Measurements from ENCODE around the gene TOM1. TPM values are rescaled to one million over a fixed set of nuclear protein-coding genes. Genes with fewer than 3 reads are reported as not detected.
A peak's percentile ranks its signal among the peaks of the same experiment; 100 is the strongest.

The TOM1 gene
- total and polyA plus RNA-seq, 10 donors: 19.9 to 92.1 (median 49.8) TPM

DNA sequence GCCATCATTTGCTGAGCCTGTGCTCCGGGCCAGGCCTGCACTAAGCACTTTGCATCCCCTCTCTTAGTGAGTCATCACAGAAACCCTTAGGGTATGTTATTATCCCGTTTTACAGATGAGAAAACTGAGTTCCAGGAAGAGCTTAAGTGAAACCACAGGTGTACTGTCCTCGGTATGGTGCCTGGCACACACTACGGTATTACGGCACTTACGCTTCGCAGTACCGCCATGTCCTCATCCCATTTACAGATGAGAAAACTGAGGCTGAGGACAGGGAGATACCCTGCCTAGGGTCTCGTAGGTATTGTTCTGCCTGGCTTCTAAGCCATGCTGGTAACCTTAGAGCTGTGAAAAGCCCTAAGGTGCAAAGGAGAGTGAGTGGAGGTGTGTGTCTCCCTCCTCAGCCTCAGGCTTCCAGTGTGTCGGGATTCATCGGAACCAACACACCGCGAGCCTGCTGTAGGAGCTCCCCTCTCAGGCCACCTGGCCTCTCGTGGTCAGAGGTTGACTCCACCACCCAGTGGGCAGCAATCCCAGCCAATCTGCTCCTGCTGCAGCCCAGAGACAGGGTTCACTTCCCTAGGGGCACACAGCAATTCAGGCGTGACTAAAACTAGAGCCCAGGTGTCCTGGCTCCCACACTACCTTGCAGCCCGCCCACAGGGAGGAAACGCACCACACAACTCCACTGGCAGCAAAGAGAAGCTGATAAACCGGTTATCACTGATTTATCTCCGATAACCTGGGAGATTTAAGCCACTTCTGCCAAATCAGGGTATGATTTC lies 41.6 kb downstream of the TOM1 start:
- Histone ChIP-seq H3K4me3 (no peak overlapping the region), H3K27ac (peak overlapping the region in 1 of 8 donors; percentile 7), H3K36me3 (peaks cover 0 to 100% (median 77%) of the 10 kb centered on the region in 6 donors), H3K27me3 (replicated peaks in 1 of 7) (no peaks in the 10 kb centered on the region), H3K4me1 (peaks cover 0 to 20% (median 8%) of the 10 kb centered on the region in 6 donors), H3K9me3 (no peaks in the 10 kb centered on the region)
- TF ChIP-seq, protein P1, sequence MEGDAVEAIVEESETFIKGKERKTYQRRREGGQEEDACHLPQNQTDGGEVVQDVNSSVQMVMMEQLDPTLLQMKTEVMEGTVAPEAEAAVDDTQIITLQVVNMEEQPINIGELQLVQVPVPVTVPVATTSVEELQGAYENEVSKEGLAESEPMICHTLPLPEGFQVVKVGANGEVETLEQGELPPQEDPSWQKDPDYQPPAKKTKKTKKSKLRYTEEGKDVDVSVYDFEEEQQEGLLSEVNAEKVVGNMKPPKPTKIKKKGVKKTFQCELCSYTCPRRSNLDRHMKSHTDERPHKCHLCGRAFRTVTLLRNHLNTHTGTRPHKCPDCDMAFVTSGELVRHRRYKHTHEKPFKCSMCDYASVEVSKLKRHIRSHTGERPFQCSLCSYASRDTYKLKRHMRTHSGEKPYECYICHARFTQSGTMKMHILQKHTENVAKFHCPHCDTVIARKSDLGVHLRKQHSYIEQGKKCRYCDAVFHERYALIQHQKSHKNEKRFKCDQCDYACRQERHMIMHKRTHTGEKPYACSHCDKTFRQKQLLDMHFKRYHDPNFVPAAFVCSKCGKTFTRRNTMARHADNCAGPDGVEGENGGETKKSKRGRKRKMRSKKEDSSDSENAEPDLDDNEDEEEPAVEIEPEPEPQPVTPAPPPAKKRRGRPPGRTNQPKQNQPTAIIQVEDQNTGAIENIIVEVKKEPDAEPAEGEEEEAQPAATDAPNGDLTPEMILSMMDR (IDR thresholded peaks at IDR 0.05 in 8 of 11, conservative IDR thresholded peaks at IDR 0.05 in 3 of 11): no peak
- TF ChIP-seq POLR2A (IDR thresholded peaks at IDR 0.05) (no peak), POLR2AphosphoS5 (IDR thresholded peaks at IDR 0.05) (no peak)
- 84 to 90% (median 88%) methylated on average over 16 to 19 of the region's 19 CpGs for WGBS, 5 donors
- intact Hi-C loops (cut with DNase I; ENCODE audit: low total_unique reads): no loop called here
- no peak for DNase-seq

DNA sequence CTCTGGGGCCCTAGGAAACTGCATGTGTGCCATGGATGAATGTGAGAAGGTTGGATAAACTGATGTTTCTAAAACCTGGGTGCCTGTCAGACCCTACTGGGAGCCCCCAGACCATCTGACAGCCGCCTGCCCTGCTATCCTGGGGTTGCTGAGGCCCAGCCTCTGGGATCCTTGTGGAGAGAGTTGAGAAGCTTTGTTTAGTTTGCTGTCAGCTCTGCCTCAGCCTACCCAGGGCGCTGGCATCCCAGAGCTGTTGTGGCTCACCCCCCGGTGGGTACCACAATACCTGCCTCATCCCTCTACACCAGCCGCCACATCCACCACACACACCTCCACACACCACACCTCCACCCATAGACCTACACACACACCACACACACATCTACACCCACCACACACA lies 42.7 kb downstream of the TOM1 start:
- 94 to 99% (median 97%) methylated on average over 3 to 4 of the region's 4 CpGs for WGBS, 5 donors
- H3K4me1 ChIP-seq: peaks cover 0 to 9% (median 3%) of the 10 kb centered on the region in 6 donors
- H3K9me3 ChIP-seq: no peaks in the 10 kb centered on the region
- intact Hi-C loops (cut with DNase I; ENCODE audit: low total_unique reads): no loop called here
- no peak overlapping the region for H3K4me3 ChIP-seq
- H3K27ac ChIP-seq: peak overlapping the region in 1 of 8 donors; percentile 7
- peaks cover 0 to 100% (median 73%) of the 10 kb centered on the region in 6 donors for H3K36me3 ChIP-seq
- no peak for DNase-seq
- TF ChIP-seq, protein P1 (IDR thresholded peaks at IDR 0.05 in 8 of 11, conservative IDR thresholded peaks at IDR 0.05 in 3 of 11): no peak
- TF ChIP-seq POLR2A (IDR thresholded peaks at IDR 0.05) (no peak), POLR2AphosphoS5 (IDR thresholded peaks at IDR 0.05) (no peak)
- H3K27me3 ChIP-seq (replicated peaks in 1 of 7): no peaks in the 10 kb centered on the region

DNA sequence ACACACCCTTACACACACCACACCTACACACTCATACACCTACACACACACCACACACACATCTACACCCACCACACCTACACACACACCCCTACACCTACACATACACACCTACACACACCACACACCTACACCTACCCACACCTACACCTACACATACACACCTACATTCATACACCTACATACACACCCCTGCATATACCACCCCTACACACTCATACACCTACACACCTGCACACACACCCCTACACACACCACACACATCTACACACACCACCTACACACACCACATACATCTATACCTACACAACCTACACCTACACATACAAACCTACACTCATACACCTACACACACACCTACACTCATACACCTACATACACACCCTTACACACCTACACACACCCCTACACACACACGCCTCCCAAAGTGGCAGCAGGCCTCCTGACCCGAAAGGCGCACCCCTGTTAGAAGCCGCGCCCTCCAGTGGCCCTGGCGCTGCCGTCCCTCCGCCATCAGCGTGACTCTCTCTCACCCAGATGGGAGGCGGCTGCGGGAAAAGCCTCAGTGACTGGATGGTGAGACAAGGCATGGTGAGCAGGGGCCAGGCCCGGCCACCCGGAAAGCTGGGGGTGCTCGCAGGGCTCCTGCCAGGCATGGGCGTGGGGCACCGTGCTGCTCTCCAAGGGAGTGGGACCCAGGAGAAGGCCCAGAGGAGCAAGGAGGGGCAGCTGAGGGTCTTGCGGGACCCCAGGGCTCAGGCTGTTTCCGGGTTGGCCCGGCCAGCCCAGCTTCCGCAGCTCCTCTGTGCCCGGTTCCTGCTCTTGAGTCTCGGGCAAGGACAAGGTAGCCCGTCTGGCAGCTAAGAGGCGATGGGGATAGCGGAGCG lies 44.2 kb downstream of the TOM1 start:
- Histone ChIP-seq H3K4me1 (peaks cover 0 to 8% (median 0%) of the 10 kb centered on the region in 6 donors), H3K36me3 (peaks cover 0 to 100% (median 63%) of the 10 kb centered on the region in 6 donors), H3K4me3 (no peak overlapping the region), H3K27me3 (replicated peaks in 1 of 7) (no peaks in the 10 kb centered on the region), H3K27ac (peak overlapping the region in 3 of 8 donors; percentile 18 to 59 (median 28)), H3K9me3 (no peaks in the 10 kb centered on the region)
- 92 to 97% (median 95%) methylated on average over 19 to 26 of the region's 26 CpGs for WGBS, 5 donors
- intact Hi-C loops (cut with DNase I; ENCODE audit: low total_unique reads): no loop called here
- TF ChIP-seq POLR2AphosphoS5 (IDR thresholded peaks at IDR 0.05) (peak in 2 of 3 donors; percentile 20 to 48), POLR2A (IDR thresholded peaks at IDR 0.05) (no peak)
- TF ChIP-seq, protein P1 (IDR thresholded peaks at IDR 0.05 in 8 of 11, conservative IDR thresholded peaks at IDR 0.05 in 3 of 11): no peak
- no peak for DNase-seq
